GM13977 (cell line): ENCODE measurements around the gene RIBC2.

Source experiments
- DNase-seq: peaks from one replicate; pipeline ENCODE4 v3.0.0; 2012; ENCODE audit warnings: low spot score
- CTCF ChIP-seq: IDR thresholded peaks from 2 replicates; pipeline ENCODE4 v1.5.1; 2012; ENCODE audit warnings: mild to moderate bottlenecking, control low read depth; ENCODE audit not compliant: insufficient read depth; ENCODE audit errors: extremely low read depth, missing control alignments
- in situ Hi-C: fragments of 300-500 bp; cut with MboI; formaldehyde crosslinking; loops from one replicate; pipeline ENCODE4 v1.12.0; 2022; ENCODE audit warnings: low sequenced_read_pairs, low pct_unique_long_range_greater_than_20kb, mixed read lengths, inconsistent platforms; ENCODE audit not compliant: unreplicated experiment

The RIBC2 gene

GRCh38 chr22:45397806-45398205 is 15.7 kb upstream of the RIBC2 start:
- in situ Hi-C loops: no loop called here
- no peak for DNase-seq
- TF ChIP-seq CTCF: peak; percentile 23

GRCh38 chr22:45398214-45398613 is 15.3 kb upstream of the RIBC2 start:
- DNase-seq: no peak
- no peak for TF ChIP-seq CTCF
- in situ Hi-C loops: no loop called here

- in situ Hi-C loops: no loop called here
- no peak for DNase-seq
- no peak for TF ChIP-seq CTCF
Measured at GRCh38 chr22:45399712-45400445, 13.6 kb upstream of the RIBC2 start.

GRCh38 chr22:45402466-45402985 is 11.0 kb upstream of the RIBC2 start:
- in situ Hi-C loops: no loop called here
- TF ChIP-seq CTCF: no peak
- DNase-seq: no peak

GRCh38 chr22:45407793-45408192 is 5.7 kb upstream of the RIBC2 start:
- in situ Hi-C loops: no loop called here
- TF ChIP-seq CTCF: no peak
- DNase-seq: no peak

- no peak for DNase-seq
- TF ChIP-seq CTCF: no peak
- in situ Hi-C loops: no loop called here
Measured at GRCh38 chr22:45413013-45413367, 503 bp upstream of the RIBC2 start.
